HepG2 (cell line): ENCODE data around the gene ICAM5. TPM values are rescaled to one million over a fixed set of nuclear protein-coding genes. Genes with fewer than 3 reads are reported as not detected.

Experiments used
- FOXP4 ChIP-seq: sonication (generic); formaldehyde crosslinking; IDR thresholded peaks from 2 replicates; pipeline ENCODE4 v1.4.0; 2020; ENCODE audit warnings: missing genetic modification reagents
- HOXD1 ChIP-seq: sonication (generic); formaldehyde crosslinking; IDR thresholded peaks from 2 replicates; pipeline ENCODE4 v1.5.0; 2020; ENCODE audit warnings: missing genetic modification reagents
- MAFK ChIP-seq, 2 experiments: IDR thresholded peaks in 1 of 2; conservative IDR thresholded peaks in 1 of 2; 2 replicates each; pipeline ENCODE4 v1.6.1; 2011; ENCODE audit warnings: improper control_type of control experiment in 2 of 2, low read length in 2 of 2
- PRMT3 ChIP-seq: sonication (generic); formaldehyde crosslinking; IDR thresholded peaks from 2 replicates; pipeline ENCODE4 v1.8.1; 2022; ENCODE audit warnings: low read depth, mild to moderate bottlenecking, moderate library complexity, missing genetic modification reagents, borderline replicate concordance
- RAD51 ChIP-seq: fragments of 450-650 bp; IDR thresholded peaks from 2 replicates; pipeline ENCODE4 v1.6.1; 2016; ENCODE audit warnings: borderline replicate concordance
- TGIF2 ChIP-seq: IDR thresholded peaks from 2 replicates; pipeline ENCODE4 v1.6.1; 2016; ENCODE audit warnings: control low read depth, missing compliant biosample characterization
- ZBTB20 ChIP-seq: sonication (generic); formaldehyde crosslinking; IDR thresholded peaks from 2 replicates; pipeline ENCODE4 v1.8.1; 2023; ENCODE audit warnings: missing genetic modification reagents, low read depth, mild to moderate bottlenecking, borderline replicate concordance
- ZBTB4 ChIP-seq: sonication (generic); formaldehyde crosslinking; IDR thresholded peaks from 2 replicates; pipeline ENCODE4 v1.4.0; 2020; ENCODE audit warnings: missing genetic modification reagents, mild to moderate bottlenecking, borderline replicate concordance
- ZNF597 ChIP-seq: sonication (generic); formaldehyde crosslinking; IDR thresholded peaks from 2 replicates; pipeline ENCODE4 v1.5.0; 2020; ENCODE audit warnings: missing genetic modification reagents
- ZSCAN22 ChIP-seq: sonication (generic); formaldehyde crosslinking; IDR thresholded peaks from 2 replicates; pipeline ENCODE4 v1.4.0; 2020; ENCODE audit warnings: mild to moderate bottlenecking, missing genetic modification reagents
- polyA plus RNA-seq, 8 experiments: library from polyadenylated mRNA; depleted of rRNA in 3 of 8; stranded (reverse) in 7 of 8; unstranded in 1 of 8; fragments of >200 nt; fragmentation: Illumina TruSeq in 4 of 8; extraction: Trizol in 4 of 8; gene quantifications; 2 replicates each; pipeline versions ENCODE4 v1.2.1 to v1.2.3, GENCODE V29; 2011 to 2016; ENCODE audit warnings: low read depth in 4 of 8, missing spikeins in 1 of 8, mixed read lengths in 1 of 8; ENCODE audit not compliant: insufficient read depth in 1 of 8
- total RNA-seq, 5 experiments: library from RNA; depleted of rRNA; stranded (reverse); fragments of >200 nt; fragmentation: Illumina TruSeq; extraction: Trizol; gene quantifications; 2 replicates each; pipeline ENCODE4 v1.2.3, GENCODE V29; 2016; ENCODE audit warnings: low read depth in 1 of 5
- TF ChIP-seq, protein P1 (sequence below), 2 experiments: IDR thresholded peaks; 2 replicates each; pipeline ENCODE4 v1.6.1; 2011 to 2012; ENCODE audit warnings: low read length in 2 of 2, borderline replicate concordance in 1 of 2, low read depth in 1 of 2, mild to moderate bottlenecking in 1 of 2, moderate library complexity in 1 of 2
- TF ChIP-seq, protein P2 (sequence below): sonication (generic); formaldehyde crosslinking; IDR thresholded peaks from 2 replicates; pipeline ENCODE4 v1.8.1; 2022; ENCODE audit warnings: mild to moderate bottlenecking, missing genetic modification reagents
- TF ChIP-seq, protein P3 (sequence below): sonication (generic); formaldehyde crosslinking; IDR thresholded peaks from 2 replicates; pipeline ENCODE4 v1.5.1; 2020; ENCODE audit warnings: mild to moderate bottlenecking, missing genetic modification reagents, borderline replicate concordance

ICAM5 gene
- total and polyA plus RNA-seq, 2 of the 13 experiments (the other 11 are each of a cell fraction or from before 2014, with no cell fraction given), result 0.46 to 1.6 TPM

DNA sequence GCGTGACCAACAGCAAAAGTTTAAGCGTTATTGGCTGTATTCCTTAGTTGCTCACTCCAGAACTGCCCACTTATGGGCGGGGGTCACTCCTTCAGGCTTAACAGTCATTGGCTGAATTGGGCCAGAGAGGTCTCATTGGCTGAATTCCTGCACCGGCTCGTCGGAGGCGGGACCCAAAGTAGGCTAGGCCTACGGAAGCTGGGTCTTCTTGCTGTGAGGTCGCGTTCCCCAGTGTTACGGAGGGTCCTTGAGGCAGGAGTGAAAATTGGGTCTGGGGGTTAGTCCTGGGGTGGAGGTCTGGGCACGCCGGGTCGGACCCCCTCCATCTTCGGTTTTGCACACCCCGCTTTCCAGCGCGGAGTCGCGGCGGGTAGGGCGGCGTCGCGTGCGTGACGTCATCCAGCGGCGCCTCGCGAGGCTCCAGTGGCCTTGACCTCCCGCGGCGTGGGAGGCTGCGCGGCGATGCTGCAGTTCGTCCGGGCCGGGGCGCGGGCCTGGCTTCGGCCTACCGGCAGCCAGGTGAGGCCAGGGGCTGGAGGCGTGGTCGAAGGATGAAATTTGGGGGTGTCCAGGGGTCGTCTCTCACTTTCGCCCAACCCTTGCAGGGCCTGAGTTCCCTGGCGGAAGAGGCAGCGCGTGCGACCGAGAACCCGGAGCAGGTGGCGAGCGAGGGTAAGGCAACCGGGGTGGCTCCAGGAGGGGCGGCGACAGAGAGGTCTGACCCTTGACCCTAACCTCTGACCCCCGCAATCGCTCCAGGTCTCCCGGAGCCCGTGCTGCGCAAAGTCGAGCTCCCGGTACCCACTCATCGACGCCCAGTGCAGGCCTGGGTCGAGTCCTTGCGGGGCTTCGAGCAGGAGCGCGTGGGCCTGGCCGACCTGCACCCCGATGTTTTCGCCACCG, 37.7 kb upstream of the ICAM5 start, which contains the start of gene MRPL4 (continued):
- TF ChIP-seq, protein P1, sequence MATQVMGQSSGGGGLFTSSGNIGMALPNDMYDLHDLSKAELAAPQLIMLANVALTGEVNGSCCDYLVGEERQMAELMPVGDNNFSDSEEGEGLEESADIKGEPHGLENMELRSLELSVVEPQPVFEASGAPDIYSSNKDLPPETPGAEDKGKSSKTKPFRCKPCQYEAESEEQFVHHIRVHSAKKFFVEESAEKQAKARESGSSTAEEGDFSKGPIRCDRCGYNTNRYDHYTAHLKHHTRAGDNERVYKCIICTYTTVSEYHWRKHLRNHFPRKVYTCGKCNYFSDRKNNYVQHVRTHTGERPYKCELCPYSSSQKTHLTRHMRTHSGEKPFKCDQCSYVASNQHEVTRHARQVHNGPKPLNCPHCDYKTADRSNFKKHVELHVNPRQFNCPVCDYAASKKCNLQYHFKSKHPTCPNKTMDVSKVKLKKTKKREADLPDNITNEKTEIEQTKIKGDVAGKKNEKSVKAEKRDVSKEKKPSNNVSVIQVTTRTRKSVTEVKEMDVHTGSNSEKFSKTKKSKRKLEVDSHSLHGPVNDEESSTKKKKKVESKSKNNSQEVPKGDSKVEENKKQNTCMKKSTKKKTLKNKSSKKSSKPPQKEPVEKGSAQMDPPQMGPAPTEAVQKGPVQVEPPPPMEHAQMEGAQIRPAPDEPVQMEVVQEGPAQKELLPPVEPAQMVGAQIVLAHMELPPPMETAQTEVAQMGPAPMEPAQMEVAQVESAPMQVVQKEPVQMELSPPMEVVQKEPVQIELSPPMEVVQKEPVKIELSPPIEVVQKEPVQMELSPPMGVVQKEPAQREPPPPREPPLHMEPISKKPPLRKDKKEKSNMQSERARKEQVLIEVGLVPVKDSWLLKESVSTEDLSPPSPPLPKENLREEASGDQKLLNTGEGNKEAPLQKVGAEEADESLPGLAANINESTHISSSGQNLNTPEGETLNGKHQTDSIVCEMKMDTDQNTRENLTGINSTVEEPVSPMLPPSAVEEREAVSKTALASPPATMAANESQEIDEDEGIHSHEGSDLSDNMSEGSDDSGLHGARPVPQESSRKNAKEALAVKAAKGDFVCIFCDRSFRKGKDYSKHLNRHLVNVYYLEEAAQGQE (IDR thresholded peaks at IDR 0.05; ENCODE audit: borderline replicate concordance in 1 of 2, low read depth in 1 of 2, low read length in 2 of 2), result peak in 1 of 2 experiments; percentile 31; a peak in 1 of 4 replicates
- TF ChIP-seq ZBTB4 (peak; percentile 30; the same call in 1 of the 2 replicates), HOXD1 (CRISPR knock-in tag) (peak; percentile 82), MAFK (conservative IDR thresholded peaks at IDR 0.05 in 1 of 2, IDR thresholded peaks at IDR 0.05 in 1 of 2; ENCODE audit: low read length in 2 of 2) (0 out of 4 replicates have a peak, but pooled peaks of 1 of the 2 experiments have one; percentile 16), ZBTB20 (CRISPR knock-in tag) (peak; percentile 32; the same call in 1 of the 2 replicates), ZNF597 (CRISPR knock-in tag) (no peak), ZSCAN22 (CRISPR knock-in tag) (no peak), FOXP4 (CRISPR knock-in tag) (peak; percentile 53), RAD51 (no peak), PRMT3 (CRISPR knock-in tag) (no peak), TGIF2 (peak; percentile 79)
- TF ChIP-seq, protein P2, sequence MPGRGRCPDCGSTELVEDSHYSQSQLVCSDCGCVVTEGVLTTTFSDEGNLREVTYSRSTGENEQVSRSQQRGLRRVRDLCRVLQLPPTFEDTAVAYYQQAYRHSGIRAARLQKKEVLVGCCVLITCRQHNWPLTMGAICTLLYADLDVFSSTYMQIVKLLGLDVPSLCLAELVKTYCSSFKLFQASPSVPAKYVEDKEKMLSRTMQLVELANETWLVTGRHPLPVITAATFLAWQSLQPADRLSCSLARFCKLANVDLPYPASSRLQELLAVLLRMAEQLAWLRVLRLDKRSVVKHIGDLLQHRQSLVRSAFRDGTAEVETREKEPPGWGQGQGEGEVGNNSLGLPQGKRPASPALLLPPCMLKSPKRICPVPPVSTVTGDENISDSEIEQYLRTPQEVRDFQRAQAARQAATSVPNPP, result peak; percentile 86; the same call in 1 of the 2 replicates
- TF ChIP-seq, protein P3, sequence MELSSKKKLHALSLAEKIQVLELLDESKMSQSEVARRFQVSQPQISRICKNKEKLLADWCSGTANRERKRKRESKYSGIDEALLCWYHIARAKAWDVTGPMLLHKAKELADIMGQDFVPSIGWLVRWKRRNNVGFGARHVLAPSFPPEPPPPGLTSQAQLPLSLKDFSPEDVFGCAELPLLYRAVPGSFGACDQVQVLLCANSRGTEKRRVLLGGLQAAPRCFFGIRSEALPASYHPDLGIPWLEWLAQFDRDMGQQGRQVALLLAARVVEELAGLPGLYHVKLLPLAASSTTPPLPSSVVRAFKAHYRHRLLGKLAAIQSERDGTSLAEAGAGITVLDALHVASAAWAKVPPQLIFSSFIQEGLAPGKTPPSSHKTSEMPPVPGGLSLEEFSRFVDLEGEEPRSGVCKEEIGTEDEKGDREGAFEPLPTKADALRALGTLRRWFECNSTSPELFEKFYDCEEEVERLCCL, result no peak
